ENCODE results near the gene EFNB2.

The EFNB2 gene, protein sequence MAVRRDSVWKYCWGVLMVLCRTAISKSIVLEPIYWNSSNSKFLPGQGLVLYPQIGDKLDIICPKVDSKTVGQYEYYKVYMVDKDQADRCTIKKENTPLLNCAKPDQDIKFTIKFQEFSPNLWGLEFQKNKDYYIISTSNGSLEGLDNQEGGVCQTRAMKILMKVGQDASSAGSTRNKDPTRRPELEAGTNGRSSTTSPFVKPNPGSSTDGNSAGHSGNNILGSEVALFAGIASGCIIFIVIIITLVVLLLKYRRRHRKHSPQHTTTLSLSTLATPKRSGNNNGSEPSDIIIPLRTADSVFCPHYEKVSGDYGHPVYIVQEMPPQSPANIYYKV

DNA sequence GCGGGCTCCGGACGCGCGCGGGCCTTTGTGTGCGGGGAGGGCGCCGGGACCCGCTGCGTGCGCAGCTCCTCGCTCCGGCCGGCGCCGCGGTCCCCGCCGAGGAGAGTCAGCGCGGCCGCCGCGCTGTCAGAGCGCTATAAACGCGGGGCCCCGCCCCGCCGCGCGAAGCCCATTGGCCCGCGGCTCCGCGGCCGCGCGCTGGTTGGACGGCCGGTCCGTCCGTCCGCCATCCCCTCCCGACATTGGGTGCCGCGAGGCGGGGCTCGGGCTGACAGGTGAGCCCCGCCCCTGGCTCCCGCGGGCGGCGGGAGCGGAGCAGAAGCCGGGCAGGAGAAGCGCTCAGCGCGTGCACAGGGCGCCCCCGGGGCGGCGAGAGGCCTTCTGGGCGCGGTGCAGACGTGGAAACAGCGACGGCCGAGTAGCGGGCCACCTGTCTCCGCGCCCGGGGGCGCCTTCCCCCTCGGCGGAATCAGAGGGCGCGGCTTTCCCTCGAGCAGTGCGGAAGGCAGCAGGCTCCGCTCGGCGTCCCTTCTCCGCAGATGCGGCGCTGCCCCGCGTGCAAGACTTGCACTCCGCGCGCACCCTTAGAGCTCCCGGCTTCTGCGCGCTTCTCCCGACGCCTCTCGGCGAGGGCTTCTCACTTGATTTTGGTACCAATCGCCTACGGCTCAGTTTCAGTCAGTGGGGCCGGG is at the start of gene EFNB2:
EFNB2 (minus strand) TSS at position 111 of the 692 bp plus-strand sequence. CDS start 698 bp downstream, outside the sequence.
- DNase-seq: no peak

DNA sequence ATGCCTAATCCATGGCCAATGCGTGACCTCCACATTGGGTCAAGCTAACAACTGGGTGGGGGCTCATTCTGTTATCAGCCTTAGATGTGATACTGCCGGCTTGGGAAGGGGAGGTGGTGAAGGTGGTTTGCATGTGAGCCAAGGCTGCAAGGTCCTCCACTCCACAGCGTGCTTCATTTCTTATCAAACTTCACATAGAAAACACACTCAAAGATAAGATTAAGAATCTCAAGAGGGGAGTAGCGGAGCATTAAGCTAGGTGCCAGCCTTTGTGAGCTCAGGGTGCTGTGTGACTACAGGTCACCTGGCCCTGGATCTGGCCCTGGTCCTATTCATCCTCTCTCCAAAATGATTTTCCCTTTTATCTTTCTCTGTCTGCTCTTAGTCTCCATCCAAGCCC is 45.8 kb upstream of the EFNB2 start:
- no peak for DNase-seq

DNA sequence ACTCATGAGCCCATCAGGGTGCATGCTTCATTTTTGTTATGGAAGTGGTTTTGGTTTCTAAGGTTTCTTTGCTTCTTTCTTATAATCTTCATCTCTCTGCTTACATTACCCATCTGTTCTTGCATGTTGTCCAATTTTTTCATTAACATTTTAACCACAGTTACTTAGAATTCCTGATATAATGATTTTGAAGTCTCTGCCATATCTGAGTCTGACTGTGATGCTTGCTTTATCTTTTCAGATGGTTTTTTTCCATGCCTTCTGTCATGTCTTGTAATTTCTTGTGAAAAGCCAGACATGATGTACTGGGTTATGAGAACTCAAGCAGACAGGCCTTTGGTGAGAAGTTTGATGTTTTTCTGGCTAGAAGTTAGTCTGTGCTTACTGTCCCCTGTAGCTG is 40.4 kb upstream of the EFNB2 start:
- no peak for DNase-seq

DNA sequence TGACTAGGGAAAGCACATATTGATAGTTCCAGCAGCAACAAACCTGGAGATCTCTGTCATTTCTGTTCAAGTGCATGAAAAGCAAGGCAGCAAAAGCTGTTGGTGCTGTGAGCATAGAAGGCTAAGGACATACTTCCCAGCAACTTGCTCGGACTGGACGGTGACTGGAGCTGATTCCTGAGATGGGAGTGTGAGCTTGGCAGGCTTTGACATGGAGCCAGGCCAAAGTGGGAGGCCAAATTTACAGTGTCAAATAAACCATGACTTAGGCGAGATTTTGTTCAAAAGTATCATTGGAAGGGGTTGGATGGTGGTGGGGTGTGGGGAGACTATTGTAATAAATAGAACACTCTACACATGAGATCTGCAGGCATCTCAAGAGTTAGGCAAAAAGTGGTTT is 38.4 kb upstream of the EFNB2 start:
- no peak for DNase-seq

DNA sequence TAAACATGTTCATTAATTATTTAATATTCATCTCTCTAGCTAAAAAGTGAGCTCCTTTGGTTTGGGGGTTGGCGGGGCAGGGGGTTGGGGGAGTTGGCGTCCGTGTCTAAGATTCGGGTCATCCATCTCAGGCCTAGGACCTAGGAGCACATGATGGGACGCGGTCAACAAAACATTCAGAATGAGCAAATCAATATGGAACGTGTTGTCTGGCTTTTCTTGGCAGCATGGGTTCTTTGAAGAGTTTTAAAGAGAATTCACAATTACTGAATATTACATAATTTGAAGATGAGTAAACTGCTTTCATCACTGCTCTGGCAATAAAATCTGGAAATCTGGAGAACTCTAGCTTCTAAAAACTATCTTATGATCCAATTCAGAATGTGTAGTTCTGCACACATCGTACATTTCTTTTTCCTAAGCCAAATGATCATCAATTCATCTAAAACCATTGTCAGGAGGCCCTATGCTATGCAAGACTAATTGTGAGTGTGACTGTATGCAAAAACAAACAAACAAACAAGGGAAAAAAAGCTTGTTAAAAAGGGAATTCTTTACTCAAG is 37.9 kb upstream of the EFNB2 start:
- no peak for DNase-seq

DNA sequence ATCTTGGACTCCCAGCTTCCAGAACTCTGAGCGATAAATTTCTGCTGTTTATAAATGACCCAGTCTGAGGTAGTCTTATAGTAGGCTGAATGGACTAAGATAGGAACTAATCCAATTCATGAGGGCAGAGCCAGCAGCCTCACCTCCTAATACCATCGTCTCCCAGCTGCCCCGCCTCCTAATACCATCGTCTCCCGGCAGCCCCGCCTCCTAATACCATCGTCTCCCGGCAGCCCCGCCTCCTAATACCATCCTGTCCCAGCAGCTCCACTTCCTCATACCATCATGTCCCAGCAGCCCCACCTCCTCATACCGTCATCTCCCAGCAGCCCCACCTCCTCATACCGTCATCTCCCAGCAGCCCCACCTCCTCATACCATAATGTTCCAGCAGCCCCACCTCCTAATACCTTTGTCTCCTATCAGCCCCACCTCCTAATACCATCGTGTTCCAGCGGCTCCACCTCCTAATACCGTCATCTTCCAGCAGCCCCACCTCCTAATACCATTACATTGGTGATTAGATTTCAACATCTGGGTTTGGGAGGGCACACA is 34.9 kb upstream of the EFNB2 start:
- DNase-seq: no peak

DNA sequence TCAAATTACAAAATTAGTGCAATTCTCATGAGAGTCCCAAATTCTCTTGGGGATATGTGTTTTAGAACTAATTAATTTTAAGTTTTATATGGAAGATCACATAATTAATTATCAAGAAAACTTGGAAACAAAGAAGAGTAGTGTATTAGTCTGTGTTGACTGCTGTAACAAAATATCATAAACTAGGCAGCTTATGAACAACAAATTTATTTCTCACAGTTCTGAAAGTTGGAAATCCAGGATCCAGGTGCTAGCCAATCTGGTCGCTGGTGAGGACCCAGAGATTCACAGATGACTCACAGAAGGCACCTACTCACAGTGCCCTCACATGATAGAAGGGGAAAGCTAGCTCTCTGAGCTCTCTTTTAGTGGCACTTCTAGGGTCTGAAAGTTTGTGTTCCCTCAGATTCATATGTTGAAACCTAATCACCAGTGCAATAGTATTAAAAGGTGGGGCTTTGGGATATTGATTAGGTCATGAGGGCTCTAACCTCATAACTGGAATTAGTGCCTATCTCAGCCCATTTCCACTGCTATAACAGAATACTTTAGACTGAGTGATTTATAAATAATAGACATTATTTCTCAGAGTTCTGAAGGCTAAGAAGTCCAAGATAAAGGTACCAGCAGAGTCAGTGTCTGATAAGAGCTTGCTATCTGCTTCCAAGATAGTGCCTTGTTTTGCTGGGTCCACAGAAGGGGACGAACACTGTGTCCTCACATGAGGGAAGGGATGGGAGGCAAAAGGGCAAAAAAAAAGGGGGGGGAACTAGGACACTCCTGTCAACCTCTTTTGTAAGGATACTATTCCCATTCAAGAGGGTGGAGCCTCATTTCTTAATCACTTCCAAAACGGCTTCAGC is 34.0 kb upstream of the EFNB2 start:
- DNase-seq: no peak

DNA sequence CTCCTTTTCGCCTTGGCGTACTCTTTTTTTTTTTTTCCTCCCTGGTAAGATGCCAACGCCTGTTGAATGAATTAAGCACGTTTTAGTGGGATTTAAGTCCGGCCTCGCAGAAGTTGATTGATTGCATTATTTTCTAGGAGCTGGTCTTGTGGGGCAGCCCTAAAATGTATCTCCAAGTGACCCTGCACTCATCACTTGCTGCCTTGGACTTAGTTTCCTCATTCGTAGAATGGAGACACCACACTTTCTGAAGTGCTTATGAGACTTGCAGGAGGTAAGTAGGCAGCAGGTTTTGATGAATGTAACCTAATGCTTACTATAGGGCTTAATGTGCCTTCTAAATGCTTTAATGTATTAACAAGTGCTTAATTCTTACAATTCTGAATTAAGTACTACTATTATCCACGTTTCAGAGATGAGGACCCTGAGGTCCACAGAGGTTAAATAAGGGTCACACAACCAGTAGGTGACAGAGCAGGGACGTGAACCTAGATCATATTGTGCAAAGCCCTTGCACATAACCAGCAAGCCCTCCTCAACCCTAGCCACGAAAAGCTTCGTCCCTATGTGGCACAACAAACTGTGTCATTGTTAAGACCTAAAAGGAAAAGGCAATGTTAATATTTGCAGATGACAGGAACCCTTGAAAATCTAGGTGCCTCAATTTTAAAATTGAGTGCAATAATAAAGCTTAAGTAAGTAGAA is 33.0 kb upstream of the EFNB2 start:
- DNase-seq: no peak

DNA sequence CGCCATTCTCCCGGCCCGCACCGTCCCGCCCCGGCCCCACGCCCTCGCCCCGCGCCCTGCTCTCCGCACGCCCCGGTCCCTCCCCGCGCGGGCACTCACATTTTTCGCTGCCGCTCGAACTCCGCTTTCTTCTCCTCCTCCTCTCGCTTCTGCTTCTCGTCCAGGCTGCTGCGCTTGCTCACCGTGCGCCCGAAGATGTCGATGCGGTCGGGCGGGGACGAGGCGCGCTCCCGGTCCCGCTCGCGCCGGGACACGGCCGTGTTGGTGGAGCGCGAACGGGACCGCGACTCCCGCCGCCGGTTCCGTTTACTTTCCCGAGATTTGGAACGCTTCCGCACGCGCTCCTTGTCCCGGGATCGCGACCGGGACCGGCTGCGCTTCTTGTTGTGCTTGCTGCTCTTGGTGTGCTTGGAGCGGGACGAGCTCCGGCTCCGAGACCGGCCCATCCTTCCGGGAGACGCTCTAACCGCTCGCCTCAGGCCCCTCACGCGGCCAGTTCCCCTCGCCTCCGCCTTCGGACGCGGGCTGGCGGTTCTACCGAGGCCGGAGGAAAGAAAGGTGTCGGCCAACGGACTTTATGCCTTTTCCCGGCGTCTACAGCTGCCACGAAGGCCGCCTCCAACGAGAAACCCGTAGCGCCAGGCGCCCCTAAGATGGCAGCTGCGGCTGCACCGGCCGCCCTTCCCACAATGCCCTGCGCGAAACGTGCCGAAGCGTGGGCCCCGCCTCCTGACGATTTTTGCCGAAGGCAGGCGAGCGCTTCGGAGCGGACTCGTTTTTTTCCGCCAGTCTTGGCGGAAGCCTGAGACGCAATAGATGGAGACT is 32.2 kb upstream of the EFNB2 start, which contains the start of gene ARGLU1:
ARGLU1 (minus strand) TSS at position 664 of the 825 bp plus-strand sequence; CDS start at position 446, 218 bp downstream.
- DNase-seq: no peak

DNA sequence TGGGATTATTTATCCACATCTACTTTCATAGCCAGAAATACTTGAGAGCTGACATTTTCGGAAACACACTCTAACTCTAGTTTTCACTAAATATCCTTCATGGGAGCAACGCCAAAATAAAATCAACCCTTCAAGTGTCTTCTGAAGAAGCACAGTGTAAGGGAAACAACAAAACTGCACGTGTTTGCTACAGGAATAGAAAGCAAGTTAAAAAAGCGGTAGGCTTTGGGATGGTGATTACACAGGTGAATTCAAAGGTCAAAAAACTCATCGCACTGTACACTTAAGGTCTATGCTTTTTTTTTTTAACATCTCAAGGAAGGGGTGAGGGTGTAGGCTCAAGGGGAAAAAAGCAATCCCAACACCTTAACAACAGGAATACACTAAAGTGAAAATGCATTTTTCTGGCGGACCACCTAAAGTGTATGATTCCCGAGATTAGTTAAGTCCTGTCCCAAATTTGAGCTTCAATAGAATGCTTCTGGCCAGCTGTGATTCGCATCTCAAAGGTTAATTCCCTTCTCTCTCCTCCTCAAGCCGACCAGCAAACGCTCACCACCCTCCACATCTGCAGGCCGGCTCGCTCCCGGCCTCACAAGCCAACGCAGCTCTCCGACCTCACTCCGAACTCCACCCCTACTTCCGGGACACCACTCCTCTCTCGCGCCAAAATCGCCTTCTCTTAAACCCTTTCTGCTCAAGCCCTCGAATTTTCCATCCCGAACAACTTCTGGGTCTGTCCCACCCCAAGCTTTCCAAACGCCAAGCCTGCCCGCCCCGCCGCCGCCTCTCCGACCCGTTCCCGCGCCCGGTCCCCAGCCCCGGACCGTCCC is 31.4 kb upstream of the EFNB2 start:
- no peak for DNase-seq

DNA sequence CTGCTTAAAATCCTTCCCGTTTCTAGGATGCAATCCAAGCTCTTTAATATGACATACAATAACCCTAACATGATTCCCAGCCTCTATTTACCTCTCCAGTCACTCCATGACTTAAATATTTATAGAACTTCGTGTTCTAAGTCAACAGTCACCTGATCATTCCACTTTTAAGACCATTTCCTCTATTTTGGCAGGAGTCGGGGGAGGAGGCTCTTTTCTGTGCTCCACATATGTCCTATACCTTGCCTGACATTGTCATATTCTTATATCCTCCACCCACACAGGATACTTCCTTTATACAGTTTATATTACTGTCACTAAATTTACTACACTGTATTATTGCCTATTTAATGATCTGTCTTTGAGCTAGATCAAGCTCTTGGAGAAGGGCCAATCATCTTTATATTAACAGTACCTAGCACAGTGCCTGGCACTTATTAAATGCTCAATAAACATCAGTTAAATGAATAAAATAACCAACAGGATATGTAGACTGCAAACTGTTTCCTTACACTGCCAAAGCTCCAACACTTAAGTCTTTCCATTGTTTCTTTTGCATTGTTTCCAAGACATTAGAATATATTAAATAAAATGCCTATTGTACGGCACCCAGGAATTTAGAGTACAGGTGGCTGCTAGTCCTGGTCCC is 29.8 kb upstream of the EFNB2 start:
- DNase-seq: no peak

DNA sequence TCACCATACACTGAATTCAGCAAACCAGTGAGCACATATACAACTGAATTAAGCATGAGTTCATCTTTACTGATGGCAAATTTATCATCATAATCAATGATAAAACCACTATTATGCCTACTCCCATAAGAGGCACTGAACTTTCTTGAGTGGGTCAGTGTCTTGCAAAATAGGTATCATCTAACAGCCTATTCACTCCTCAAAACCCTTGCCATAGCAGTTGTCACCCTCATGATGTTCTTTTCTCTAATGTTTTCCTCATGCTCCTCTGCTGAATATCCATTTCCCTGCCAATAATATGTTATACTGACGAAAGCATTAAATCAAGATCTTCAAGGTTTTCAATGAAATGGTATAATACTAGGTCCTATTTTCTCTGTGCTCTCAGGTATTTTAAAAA is 26.8 kb upstream of the EFNB2 start:
- no peak for DNase-seq

DNA sequence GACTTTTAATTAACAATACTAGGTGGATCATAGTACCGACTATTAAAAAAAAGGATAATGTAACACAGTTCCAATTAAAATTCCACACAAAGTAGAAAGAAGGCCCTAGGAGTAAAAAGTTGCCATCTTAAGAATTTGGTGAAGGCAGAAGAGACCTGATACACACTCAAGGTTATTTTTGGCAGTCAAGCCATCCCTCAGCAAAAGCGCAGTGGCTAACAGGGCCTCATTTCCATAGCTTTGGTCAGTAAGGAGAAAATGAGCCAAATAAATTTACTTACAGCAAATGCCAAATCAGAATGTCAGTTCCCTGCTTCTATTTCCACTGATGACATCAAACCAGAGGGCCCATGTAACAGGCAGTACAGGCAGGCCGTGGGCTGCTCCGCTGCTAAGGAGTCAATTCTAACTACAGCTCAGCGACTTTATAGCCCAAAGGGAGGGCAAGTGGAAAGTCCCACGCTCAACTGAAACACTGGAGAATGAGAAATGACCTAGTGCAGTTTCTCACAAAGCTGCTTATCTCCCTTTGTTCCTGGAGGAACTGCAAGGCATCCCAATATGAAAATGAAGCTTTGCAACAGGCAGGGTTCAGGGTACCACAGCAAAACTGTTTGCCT is 26.2 kb upstream of the EFNB2 start:
- no peak for DNase-seq

DNA sequence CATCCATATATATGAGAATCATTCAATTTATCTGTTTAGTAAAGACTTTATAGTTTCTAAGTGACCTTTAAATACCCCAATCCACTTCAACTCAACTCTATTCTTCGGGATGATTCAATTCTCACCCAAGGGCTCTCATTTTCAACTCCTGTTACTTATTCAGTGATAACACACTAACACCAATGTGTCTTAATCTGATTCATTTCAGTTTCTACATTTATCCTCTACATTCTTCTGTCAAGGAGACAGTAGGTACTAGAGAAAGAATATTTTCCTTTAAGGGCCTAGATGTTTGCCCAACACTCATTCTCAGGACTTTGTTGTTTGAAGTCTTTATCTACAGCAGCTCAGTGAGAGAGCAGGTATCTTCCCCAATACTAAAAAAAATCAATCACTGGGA is 25.4 kb upstream of the EFNB2 start:
- DNase-seq: no peak

DNA sequence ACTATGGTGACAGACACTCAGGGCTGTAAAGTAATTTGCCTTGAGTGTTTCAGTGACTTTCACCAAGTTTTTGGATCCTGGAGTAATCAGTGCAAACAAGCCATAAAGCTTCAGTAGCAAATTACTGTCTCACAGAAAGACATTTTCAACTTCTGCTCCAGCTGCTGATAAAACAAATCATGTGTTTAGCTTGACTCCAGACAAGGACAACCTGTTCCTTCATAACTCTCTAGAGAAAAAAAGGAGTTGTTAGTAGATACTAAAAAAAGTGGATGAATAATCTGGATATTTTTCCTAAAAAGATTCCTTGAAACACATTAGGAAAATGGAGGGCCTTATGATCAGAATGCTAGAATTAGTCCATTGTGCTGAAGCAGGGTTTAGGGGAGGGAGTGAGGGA is 23.1 kb upstream of the EFNB2 start:
- no peak for DNase-seq

DNA sequence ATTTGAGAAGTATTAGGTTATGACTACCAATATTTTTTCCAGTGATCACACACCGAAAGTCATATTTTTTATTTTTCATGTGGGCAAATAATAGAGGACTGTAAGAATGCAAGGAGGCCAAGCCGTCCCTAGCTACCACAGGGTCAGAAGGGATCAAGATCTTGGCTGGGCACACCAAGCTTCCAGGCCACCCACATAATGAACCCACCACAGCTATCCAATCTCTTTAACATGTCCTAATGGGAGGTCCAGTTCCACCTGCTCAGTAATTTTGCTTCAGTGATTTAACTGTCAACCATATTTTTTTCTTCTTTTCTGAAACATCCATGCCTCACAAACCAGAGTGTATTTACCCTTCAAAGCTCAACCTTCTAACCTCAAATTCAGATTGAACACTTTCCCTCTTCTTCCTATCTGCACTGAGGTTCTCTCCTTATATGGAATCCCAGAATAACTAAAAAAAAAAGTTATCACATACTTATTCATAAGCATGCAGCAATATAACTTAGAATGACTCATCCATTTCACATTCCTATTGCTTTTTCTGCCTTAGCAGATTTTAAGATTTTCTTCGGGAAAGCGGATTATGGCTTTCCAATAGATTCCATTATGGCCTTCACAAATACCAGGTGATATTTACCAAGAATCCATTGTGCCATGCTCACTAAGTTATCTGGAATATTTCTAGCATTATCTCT is 20.3 kb upstream of the EFNB2 start:
- no peak for DNase-seq

DNA sequence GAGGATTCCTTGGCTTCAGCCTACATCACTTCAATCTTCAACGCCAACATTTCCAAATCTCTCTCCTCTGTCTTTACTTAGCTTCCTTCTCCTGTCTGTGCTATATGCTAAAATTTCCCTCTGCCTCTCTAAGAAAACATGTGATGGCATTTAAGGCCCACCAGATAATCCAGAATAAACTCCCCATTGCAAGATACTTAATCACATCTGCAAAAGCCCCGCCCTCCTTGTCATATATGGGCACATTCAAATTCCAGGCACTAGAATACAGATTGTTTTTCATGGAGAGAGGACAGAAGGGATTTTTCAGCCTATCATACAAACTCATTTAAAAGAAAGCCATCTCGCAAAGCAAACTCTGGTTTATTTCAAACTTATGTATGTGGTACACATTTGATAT is 16.3 kb upstream of the EFNB2 start:
- no peak for DNase-seq

DNA sequence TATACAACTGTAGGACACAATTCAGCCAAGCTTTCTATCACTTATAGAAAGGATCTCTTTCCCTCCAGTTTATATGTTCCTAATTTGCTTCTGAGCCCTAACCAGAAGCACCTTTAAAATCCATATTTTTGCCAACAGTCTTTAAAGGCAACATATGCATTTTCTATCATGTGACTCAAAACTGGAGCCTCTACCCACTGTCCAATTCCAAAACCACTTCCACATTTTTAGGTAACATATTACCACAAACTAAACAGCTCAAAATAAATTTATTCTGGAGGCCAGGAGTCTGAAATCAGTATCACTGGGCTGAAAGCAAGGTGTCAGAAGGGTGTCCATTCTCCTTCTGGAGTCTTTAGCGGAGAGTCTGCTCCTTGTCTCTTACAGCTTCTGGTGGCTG is 15.9 kb upstream of the EFNB2 start:
- DNase-seq: no peak

Measured in cortex of kidney (tissue), 1 donor.